HS-5 (cell line): ENCODE measurements around the gene PARP2.
"Not testable (repeated sequence)": the region's sequence is repeated elsewhere in the genome, so short reads cannot be mapped to it uniquely, and the experiment has no call there.

ENCODE experiments used
- DNase-seq: peaks from one replicate; pipeline ENCODE4 v3.0.0-alpha.2; 2012; ENCODE audit warnings: low read depth

The PARP2 gene

GRCh38 chr14:20343092-20343861, at the start of gene PARP2:
TSS of gene PARP2 (plus strand) at chr14:20343635. CDS start at chr14:20343642, 7 bp downstream.
- DNase-seq, result peak; percentile 99

GRCh38 chr14:20294636-20295035, 48.8 kb upstream of the PARP2 start:
- no peak for DNase-seq

- DNase-seq, result no peak
Observed at GRCh38 chr14:20295067-20295466, 48.4 kb upstream of the PARP2 start.

GRCh38 chr14:20302042-20302755, 41.2 kb upstream of the PARP2 start:
- no peak for DNase-seq

- DNase-seq, result peak; percentile 61
Observed at GRCh38 chr14:20305265-20306078, 38.0 kb upstream of the PARP2 start, which contains the start of gene TTC5. TSS of gene TTC5 (minus strand) at chr14:20305951. CDS start at chr14:20305937, 14 bp downstream.

- DNase-seq, result no peak
Observed at GRCh38 chr14:20306079-20306423, 37.4 kb upstream of the PARP2 start.

GRCh38 chr14:20314026-20314425, 29.4 kb upstream of the PARP2 start:
- DNase-seq, result no peak

GRCh38 chr14:20317720-20318119, 25.7 kb upstream of the PARP2 start:
- DNase-seq, result no peak

- DNase-seq, result no peak
Observed at GRCh38 chr14:20327005-20327869, 16.2 kb upstream of the PARP2 start.

- DNase-seq, result no peak
Observed at GRCh38 chr14:20328705-20329104, 14.7 kb upstream of the PARP2 start.

GRCh38 chr14:20329355-20329754, 14.1 kb upstream of the PARP2 start:
- DNase-seq, result no peak

- no peak for DNase-seq
Observed at GRCh38 chr14:20331053-20331613, 12.3 kb upstream of the PARP2 start.

GRCh38 chr14:20332431-20332787, 11.0 kb upstream of the PARP2 start:
- DNase-seq, result no peak

GRCh38 chr14:20332788-20333493, 10.5 kb upstream of the PARP2 start, which contains the start of gene CCNB1IP1:
TSS of gene CCNB1IP1 (minus strand) at chr14:20333279. CDS start at chr14:20316523, 16,756 bp downstream.
- peak; percentile 69 for DNase-seq

- DNase-seq, result no peak
Observed at GRCh38 chr14:20333494-20333841, 10.0 kb upstream of the PARP2 start.

GRCh38 chr14:20334017-20334416, 9.4 kb upstream of the PARP2 start:
- no peak for DNase-seq

- not testable (repeated sequence) for DNase-seq
Observed at GRCh38 chr14:20341032-20341431, 2.4 kb upstream of the PARP2 start.

- no peak for DNase-seq
Observed at GRCh38 chr14:20341646-20342045, 1.8 kb upstream of the PARP2 start.

GRCh38 chr14:20343862-20344220, 406 bp downstream of the PARP2 start:
- peak; percentile 5 for DNase-seq

- DNase-seq, result no peak
Observed at GRCh38 chr14:20345366-20345765, 1.9 kb downstream of the PARP2 start.

GRCh38 chr14:20346713-20347112, 3.3 kb downstream of the PARP2 start:
- no peak for DNase-seq
